Spleen (tissue), 11 donors: ENCODE measurements around the gene DCLRE1A. TPM values are rescaled to one million over a fixed set of nuclear protein-coding genes. Genes with fewer than 3 reads are reported as not detected.

Experiments
- DNase-seq: peaks from one replicate; pipeline ENCODE4 v3.0.0-alpha.2; 2020
- H3K27ac ChIP-seq, 8 donors: fragments of 200-600 bp; sonication (generic) in 7 of 8; 1 replicate in 4 of 8; 2 replicates in 4 of 8; pipeline versions ENCODE4 v1.5.0 to v1.8.0; 2016 to 2021; ENCODE audit warnings: inconsistent platforms in 4 of 8, mild to moderate bottlenecking in 4 of 8, moderate library complexity in 1 of 8
- H3K27me3 ChIP-seq, 7 donors: fragments of 200-600 bp; sonication (generic) in 6 of 7; replicated peaks in 1 of 7; 1 replicate in 4 of 7; 2 replicates in 3 of 7; pipeline versions ENCODE4 v1.5.0 to v1.8.0; 2016 to 2021; ENCODE audit warnings: inconsistent platforms in 3 of 7, mild to moderate bottlenecking in 1 of 7
- H3K36me3 ChIP-seq, 6 donors: fragments of 200-600 bp; sonication (generic) in 5 of 6; 1 replicate in 4 of 6; 2 replicates in 2 of 6; pipeline versions ENCODE4 v1.5.0 to v1.8.0; 2016 to 2021; ENCODE audit warnings: inconsistent platforms in 2 of 6
- H3K4me1 ChIP-seq, 6 donors: fragments of 200-600 bp; sonication (generic) in 5 of 6; 1 replicate in 3 of 6; 2 replicates in 3 of 6; pipeline versions ENCODE4 v1.5.0 to v1.8.0; 2016 to 2021; ENCODE audit warnings: inconsistent platforms in 3 of 6
- H3K4me3 ChIP-seq, 8 donors: fragments of 200-600 bp; sonication (generic) in 7 of 8; 1 replicate in 4 of 8; 2 replicates in 4 of 8; pipeline versions ENCODE4 v1.5.0 to v1.8.0; 2016 to 2021; ENCODE audit warnings: inconsistent platforms in 4 of 8, mild to moderate bottlenecking in 4 of 8, moderate library complexity in 2 of 8
- H3K9me3 ChIP-seq, 8 donors: fragments of 200-600 bp; sonication (generic) in 7 of 8; 1 replicate in 4 of 8; 2 replicates in 4 of 8; pipeline versions ENCODE4 v1.5.0 to v1.8.0; 2016 to 2021; ENCODE audit warnings: inconsistent platforms in 4 of 8
- CTCF ChIP-seq, 11 experiments: fragments of 200-600 bp in 7 of 11; fragments of 450-650 bp in 4 of 11; sonication (generic) in 4 of 11; IDR thresholded peaks in 8 of 11; conservative IDR thresholded peaks in 3 of 11; 1 replicate in 7 of 11; 2 replicates in 4 of 11; pipeline versions ENCODE4 v1.4.0 to v1.8.0; 2016 to 2021; ENCODE audit warnings: antibody characterized with exemption in 11 of 11, inconsistent platforms in 4 of 11, mild to moderate bottlenecking in 1 of 11
- POLR2A ChIP-seq, 3 donors: fragments of 450-650 bp; IDR thresholded peaks; one replicate each; pipeline ENCODE4 v1.5.1; 2017; ENCODE audit warnings: antibody characterized with exemption in 3 of 3, mild to moderate bottlenecking in 1 of 3
- POLR2AphosphoS5 ChIP-seq, 3 donors: sonication (generic); formaldehyde crosslinking; IDR thresholded peaks; one replicate each; pipeline ENCODE4 v1.5.1; 2017; ENCODE audit warnings: antibody characterized with exemption in 3 of 3
- WGBS, 5 donors: extraction: QIAGEN DNeasy Blood & Tissue Kit in 3 of 5; methylation state at CpG; one replicate each; pipeline versions ENCODE4 v1.1.5 to v1.1.7; 2013 to 2018; 5-methylcytosine and 5-hydroxymethylcytosine counted together
- intact Hi-C: fragments of 100-400 bp; cut with DNase I; formaldehyde crosslinking; loops from one replicate; pipeline ENCODE4 v1.15.0; 2023; ENCODE audit warnings: low total_unique reads
- polyA plus RNA-seq, 3 donors: library from polyadenylated mRNA; stranded (reverse); fragments of 200-250 nt; gene quantifications; one replicate each; pipeline ENCODE4 v1.2.1, GENCODE V29; 2013
- total RNA-seq, 7 donors: library from RNA; depleted of rRNA in 3 of 7; stranded (reverse); fragments of >200 nt in 3 of 7; fragmentation: NEBNext Ultra II Directional in 4 of 7; extraction: Animal tissue kit (Norgen Biotek cat#: 25700) in 4 of 7; gene quantifications; one replicate each; pipeline versions ENCODE4 v1.1.0 to v1.2.1, GENCODE V29; 2016 to 2021
- donor health status: healthy with polysubstance abuse.
- donor health status: DM: no; HTN: no; CAD: no; lungs with moderate emphysema.
- donor health status: DM: no; HTN: no; CAD: no.
- donor health status: Bipolar disorder and iron deficiency.
- donor health status: healthy.
- donor health status: DM: no; HTN: no; CAD: no.
- donor health status: DM: yes; HTN: yes; CAD: no.

DCLRE1A gene
- total and polyA plus RNA-seq, 10 donors: 2.1 to 8.3 (median 6.0) TPM

GRCh38 chr10:113854761-113855588 is 1.1 kb upstream of the DCLRE1A start:
- peaks cover 0 to 22% (median 8%) of the 10 kb centered on the region in 6 donors for H3K36me3 ChIP-seq
- peaks cover 34 to 85% (median 73%) of the 10 kb centered on the region in 6 donors for H3K4me1 ChIP-seq
- no peak for TF ChIP-seq POLR2A (IDR thresholded peaks at IDR 0.05)
- peak in 3 of 11 experiments; percentile 4 to 30 (median 17) for TF ChIP-seq CTCF (IDR thresholded peaks at IDR 0.05 in 8 of 11, conservative IDR thresholded peaks at IDR 0.05 in 3 of 11)
- peak in 2 of 3 donors; percentile 61 to 72 for TF ChIP-seq POLR2AphosphoS5 (IDR thresholded peaks at IDR 0.05)
- intact Hi-C loops: no loop called here
- peak; percentile 89 for DNase-seq
- peak overlapping the region; percentile 61 to 93 (median 89) for H3K4me3 ChIP-seq
- WGBS, 5 donors: 1 to 2% (median 2%) methylated on average over 38 to 62 of the region's 62 CpGs
- peak overlapping the region; percentile 82 to 97 (median 95) for H3K27ac ChIP-seq
- H3K9me3 ChIP-seq: no peaks in the 10 kb centered on the region
- H3K27me3 ChIP-seq: no peaks in the 10 kb centered on the region

- H3K27ac ChIP-seq: peak overlapping the region; percentile 82 to 97 (median 95)
- no peak for DNase-seq
- H3K36me3 ChIP-seq: peaks cover 0 to 12% (median under 1%) of the 10 kb centered on the region in 6 donors
- H3K27me3 ChIP-seq: no peaks in the 10 kb centered on the region
- H3K4me1 ChIP-seq: peaks cover 34 to 71% (median 62%) of the 10 kb centered on the region in 6 donors
- peak overlapping the region; percentile 61 to 93 (median 89) for H3K4me3 ChIP-seq
- WGBS, 5 donors: 19 to 26% (median 20%) methylated on average over 10 of the region's 10 CpGs
- intact Hi-C loops: no loop called here
- no peaks in the 10 kb centered on the region for H3K9me3 ChIP-seq
- TF ChIP-seq CTCF (IDR thresholded peaks at IDR 0.05 in 8 of 11, conservative IDR thresholded peaks at IDR 0.05 in 3 of 11): no peak
Observed at GRCh38 chr10:113853578-113854012, 287 bp downstream of the DCLRE1A start.

- Histone ChIP-seq H3K4me3 (no peak overlapping the region), H3K27me3 (no peaks in the 10 kb centered on the region), H3K27ac (no peak overlapping the region), H3K4me1 (peaks cover 10 to 43% (median 31%) of the 10 kb centered on the region in 6 donors), H3K9me3 (no peaks in the 10 kb centered on the region), H3K36me3 (peaks cover 0 to 17% (median 0%) of the 10 kb centered on the region in 6 donors)
- intact Hi-C loops: no loop called here
- TF ChIP-seq POLR2A (IDR thresholded peaks at IDR 0.05) (no peak), CTCF (IDR thresholded peaks at IDR 0.05 in 8 of 11, conservative IDR thresholded peaks at IDR 0.05 in 3 of 11) (no peak), POLR2AphosphoS5 (IDR thresholded peaks at IDR 0.05) (no peak)
- 93 to 97% (median 94%) methylated on average over 7 of the region's 7 CpGs for WGBS, 5 donors
- DNase-seq: no peak
Observed at GRCh38 chr10:113849946-113850345, 3.9 kb downstream of the DCLRE1A start.

GRCh38 chr10:113849140-113849803 is 4.6 kb downstream of the DCLRE1A start:
- Histone ChIP-seq H3K4me3 (no peak overlapping the region), H3K27ac (no peak overlapping the region), H3K4me1 (peaks cover 10 to 49% (median 31%) of the 10 kb centered on the region in 6 donors), H3K36me3 (peaks cover 0 to 22% (median 0%) of the 10 kb centered on the region in 6 donors), H3K9me3 (no peaks in the 10 kb centered on the region), H3K27me3 (no peaks in the 10 kb centered on the region)
- TF ChIP-seq POLR2AphosphoS5 (IDR thresholded peaks at IDR 0.05) (no peak), CTCF (IDR thresholded peaks at IDR 0.05 in 8 of 11, conservative IDR thresholded peaks at IDR 0.05 in 3 of 11) (no peak)
- WGBS, 5 donors: 90 to 97% (median 96%) methylated on average over 5 of the region's 5 CpGs
- no peak for DNase-seq
- intact Hi-C loops: no loop called here
